Stimulated activated CD8-positive, alpha-beta memory T cell treated with anti-CD3 and anti-CD28 coated beads, Interleukin-12 subunit alpha, Interleukin-12 subunit beta, amount 100 ng/mL, for 1 hour (primary cell): Measurements from ENCODE around the gene IFIT1.
"Not testable (repeated sequence)": the region's sequence is repeated elsewhere in the genome, so short reads cannot be mapped to it uniquely, and the experiment has no call there.

ENCODE experiments used
- DNase-seq: peaks from one replicate; pipeline ENCODE4 v3.0.0-alpha.2; 2020; ENCODE audit warnings: low read depth

The IFIT1 gene

GRCh38 chr10:89403043-89403442, 10.6 kb downstream of the IFIT1 start:
- no peak for DNase-seq

- DNase-seq: no peak
Observed at GRCh38 chr10:89404104-89405047, 12.0 kb downstream of the IFIT1 start.

DNA sequence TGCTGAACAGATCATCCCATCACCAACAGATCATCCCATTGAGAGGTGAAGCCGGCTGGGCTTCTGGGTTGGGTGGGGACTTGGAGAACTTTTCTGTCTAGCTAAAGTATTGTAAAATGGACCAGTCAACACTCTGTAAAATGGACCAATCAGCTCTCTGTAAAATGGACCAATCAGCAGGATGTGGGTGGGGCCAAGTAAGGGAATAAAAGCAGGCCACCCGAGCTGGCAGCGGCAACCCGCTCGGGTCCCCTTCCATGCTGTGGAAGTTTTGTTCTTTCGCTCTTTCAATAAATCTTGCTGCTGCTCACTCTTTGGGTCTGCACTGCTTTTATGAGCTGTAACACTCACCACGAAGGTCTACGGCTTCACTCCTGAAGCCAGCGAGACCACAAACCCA, 13.8 kb downstream of the IFIT1 start:
- DNase-seq: not testable (repeated sequence)

DNA sequence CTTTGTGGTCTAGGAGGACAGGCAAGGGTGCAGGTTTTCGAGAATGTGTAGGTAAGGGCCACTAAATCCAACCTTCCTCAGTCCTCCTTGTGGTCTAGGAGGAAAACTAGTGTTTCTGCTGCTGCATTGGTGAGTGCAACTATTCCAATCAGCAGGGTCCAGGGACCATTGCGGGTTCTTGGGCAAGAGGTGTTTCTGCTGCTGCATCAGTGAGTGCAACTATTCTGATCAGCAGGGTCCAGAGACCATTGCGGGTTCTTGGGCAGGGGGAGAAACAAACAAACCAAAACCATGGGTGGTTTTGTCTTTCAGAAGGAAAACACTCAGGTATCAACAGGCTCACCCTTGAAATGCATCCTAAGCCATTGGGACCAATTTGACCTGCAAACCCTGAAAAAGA, 15.4 kb downstream of the IFIT1 start:
- not testable (repeated sequence) for DNase-seq

- DNase-seq: not testable (repeated sequence)
Observed at GRCh38 chr10:89409282-89409681, 16.9 kb downstream of the IFIT1 start.

- not testable (repeated sequence) for DNase-seq
Observed at GRCh38 chr10:89410551-89410950, 18.1 kb downstream of the IFIT1 start.

DNA sequence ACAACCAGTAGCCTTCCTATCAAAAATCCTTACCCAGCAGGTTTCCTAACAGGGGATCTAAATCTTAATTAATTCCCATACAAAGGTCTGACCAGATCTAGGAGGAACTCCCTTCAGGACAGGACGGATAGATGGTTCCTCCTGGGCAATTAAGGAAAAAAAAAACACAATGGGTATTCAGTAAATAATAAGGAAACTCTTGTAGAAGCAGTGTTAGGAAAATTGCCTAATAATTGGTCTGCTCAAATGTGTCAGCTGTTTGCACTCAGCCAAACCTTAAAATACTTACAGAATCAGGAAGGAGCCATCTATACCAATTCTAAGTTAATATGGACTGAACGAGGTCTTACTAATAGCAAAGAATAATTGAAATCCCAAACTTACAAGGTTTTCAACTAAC, 18.7 kb downstream of the IFIT1 start:
- DNase-seq: not testable (repeated sequence)

DNA sequence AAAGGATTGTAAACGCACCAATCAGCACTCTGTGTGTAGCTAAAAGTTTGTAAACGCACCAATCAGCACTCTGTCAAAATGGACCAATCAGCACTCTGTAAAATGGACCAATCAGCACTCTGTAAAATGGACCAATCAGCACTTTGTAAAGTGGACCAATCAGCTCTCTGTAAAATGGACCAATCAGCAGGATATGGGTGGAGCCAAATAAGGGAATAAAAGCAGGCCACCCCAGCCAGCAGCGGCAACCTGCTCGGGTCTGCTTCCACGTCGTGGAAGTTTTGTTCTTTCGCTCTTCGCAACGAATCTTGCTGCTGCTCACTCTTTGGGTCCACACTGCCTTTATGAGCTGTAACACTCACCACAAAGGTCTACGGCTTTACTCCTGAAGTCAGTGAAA, 19.9 kb downstream of the IFIT1 start:
- DNase-seq: not testable (repeated sequence)

DNA sequence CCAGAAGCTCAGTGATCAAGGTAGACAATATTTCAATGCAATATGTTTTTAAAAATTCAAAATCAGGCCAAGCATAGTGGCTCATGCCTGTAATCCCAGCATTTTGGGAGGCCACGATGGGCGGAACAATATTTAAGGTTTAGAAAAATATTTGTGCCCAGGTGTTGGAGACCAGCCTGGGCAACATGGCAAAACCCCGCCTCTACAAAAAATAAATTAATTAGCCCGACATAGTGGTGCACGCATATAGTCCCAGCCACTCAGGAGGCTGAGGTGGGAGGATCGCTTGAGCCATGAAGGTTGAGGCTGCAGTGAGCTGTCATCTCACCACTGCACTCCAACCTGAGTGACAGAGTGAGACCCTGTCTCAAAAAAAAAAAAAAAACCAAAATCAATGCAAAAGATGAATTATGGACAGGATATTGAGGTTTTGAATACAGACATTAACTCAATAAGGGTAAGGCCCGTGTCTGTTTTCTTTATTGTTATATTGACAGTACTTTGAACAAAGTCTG, 21.0 kb downstream of the IFIT1 start:
- DNase-seq: no peak

DNA sequence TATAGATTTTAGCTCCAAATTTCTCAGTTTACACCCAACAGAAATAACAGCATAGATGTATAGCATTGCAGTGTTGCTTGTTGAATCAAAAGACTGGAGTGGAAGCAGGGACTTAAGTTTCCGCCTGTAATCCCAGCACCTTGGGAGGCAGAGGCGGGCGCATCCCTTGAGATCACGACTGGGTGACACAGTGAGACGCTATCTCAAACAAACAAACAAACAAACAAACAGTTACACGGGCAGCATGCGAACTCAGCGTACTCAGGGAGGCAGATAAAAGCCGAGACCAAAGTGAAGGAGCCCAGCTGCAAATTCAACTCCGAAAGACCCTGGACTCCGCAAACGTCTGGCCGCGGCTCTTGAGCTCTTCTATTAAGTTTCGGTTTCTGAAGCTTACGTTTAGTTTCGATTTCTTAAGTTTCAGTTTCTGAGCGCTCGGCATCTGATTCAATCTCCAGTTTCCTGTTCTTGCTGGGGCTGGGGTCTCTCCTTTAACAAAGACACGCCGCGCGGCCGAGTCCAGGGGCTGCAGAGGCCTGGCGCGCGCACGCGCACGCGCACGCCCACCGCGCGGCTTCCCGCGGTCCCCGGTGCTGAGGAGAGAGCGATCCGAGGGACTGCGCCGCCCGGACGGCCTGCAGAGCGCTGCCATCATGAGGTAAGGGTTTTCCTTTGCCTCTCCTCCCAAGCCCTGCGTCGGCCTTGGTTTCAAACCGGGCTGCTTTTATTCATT, 21.9 kb downstream of the IFIT1 start, which contains the start of gene IFIT5:
TSS of gene IFIT5 (plus strand) at position 423 of the 733 bp plus-strand sequence. CDS start at position 654, 231 bp downstream.
- peak; percentile 38 for DNase-seq

DNA sequence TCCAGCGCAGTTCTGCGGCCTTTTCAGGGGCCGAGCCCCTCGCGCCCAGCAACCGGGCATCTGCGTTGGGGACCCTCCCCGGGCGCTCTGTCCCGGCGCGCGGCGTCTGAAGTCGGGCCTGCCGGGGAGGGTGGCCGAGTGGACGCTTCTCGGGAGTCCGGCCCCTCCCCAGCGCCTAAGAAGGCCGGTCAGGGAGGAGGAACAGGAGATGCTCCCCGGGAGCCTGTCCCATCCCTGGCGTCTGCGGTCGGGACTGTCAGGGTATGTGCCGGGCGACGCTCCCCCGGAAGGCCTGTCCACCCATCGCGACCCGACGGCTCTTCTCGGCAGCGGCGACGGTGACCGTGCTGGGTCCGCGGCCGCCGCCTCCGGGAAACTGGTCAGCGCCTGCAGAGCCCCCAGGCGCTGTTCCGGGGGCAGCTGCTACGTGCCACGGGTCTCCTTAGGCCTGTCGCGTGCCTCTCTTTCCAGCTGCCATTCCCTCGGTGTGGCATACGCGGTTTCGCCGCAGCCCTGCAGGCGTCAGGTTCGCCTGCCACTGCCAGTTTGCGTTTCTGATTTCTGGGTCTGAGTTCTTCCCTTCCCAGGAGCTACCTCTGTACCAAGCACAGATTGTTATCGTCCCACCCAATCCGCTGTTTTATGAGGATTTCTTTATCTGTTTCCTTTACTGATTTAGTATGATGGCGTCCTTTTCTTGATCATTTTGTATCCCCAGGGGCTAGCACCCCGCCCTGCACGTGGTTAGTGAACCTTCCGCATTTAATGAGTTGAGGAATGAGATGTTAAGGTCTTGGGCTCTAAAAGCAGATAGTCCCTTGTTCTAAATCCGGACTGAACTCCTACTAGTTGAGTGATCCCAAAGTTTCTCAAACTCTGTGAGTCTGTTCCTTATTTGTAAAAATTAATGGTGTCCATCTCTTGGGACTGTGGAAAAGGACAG, 22.7 kb downstream of the IFIT1 start:
- DNase-seq: no peak

- no peak for DNase-seq
Observed at GRCh38 chr10:89416465-89416864, 24.0 kb downstream of the IFIT1 start.

- no peak for DNase-seq
Observed at GRCh38 chr10:89419548-89419947, 27.1 kb downstream of the IFIT1 start.

DNA sequence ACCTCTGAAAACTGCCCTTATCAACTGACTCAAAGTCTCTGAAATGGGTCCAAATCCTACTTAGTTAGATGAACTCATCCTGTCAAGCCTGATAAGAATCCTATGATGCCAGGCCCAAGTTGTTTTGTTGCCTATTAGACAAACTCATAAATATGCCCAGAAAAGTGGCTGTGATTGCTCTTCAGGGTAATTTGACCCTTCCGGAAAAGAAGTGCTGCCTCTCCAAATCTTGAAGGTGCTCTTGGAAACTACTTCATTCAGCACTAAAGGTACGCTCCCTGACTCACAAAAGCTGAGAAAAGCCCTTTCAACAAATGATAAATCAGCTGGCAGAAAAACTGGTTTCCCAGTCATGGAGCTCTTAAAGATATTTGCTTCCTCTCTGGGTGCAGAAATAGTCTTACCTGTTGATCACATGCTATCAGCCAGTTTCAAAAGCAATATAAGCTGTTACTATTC, 28.6 kb downstream of the IFIT1 start:
- DNase-seq: no peak

DNA sequence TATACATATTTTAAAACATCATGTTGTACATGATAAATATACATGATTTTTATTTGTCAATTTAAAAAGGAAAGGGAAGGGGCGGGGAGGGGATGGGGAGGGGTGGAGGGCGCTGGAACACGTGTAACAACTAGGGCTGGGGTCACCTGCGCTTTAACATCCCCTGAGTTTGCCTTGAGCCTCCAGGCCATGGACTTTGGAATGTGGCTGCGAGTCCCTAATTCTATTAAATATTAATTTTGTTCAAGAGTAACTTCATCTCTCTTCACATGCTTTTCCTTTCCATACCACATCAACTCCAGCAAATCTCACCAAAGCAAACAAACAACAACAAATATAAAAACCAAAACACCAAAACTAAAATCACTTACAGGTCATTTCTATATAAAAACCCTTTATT, 32.6 kb downstream of the IFIT1 start:
- DNase-seq: no peak

GRCh38 chr10:89426230-89426868, 33.9 kb downstream of the IFIT1 start:
- DNase-seq: no peak

DNA sequence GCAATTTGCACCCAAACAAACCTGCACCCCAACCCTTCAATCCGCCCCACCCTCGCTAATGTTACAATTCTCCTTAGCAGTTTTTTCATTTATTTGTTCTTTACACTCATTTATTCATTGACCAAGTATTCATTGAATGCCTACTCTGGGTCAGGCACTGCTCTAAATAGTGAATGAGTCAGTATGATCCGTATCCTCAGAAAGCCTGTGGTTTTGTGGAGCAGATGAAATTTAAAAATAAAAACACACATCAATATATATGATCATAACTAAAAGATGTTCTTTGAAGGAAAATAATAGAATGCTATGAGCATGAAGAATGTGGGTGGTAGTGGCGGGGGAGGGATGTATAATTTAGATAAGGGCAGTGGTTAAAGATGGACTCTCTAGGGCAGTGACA, 35.2 kb downstream of the IFIT1 start:
- DNase-seq: no peak

- DNase-seq: no peak
Observed at GRCh38 chr10:89428877-89429276, 36.5 kb downstream of the IFIT1 start.

- no peak for DNase-seq
Observed at GRCh38 chr10:89431977-89432376, 39.6 kb downstream of the IFIT1 start.

DNA sequence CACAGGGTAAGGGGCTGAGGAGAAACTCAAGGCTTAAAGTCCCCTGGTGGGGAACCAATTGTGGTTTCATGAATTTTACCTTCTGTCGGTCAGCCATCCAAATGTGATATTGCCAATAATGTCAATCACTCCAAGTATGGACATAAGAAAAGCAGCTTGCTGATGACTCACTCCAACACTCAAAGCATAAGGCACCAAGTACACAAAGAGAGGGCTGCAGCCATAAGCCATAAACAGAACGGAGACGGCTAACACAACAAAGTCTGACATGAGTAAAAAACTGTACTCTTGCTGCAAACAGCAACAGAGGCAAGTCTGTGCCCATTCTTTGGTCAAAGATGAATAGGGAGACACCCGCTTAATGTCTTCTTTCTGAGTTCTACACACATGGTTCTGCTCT, 46.1 kb downstream of the IFIT1 start:
- no peak for DNase-seq
